IMR-90 (cell line): ENCODE measurements around the gene GIPR. TPM values are rescaled to one million over a fixed set of nuclear protein-coding genes. Genes with fewer than 3 reads are reported as not detected.

Source experiments
- ATAC-seq: fragments of 200-7000 bp; cut with Tn5 transposase; 2 replicates; pipeline ENCODE4 v1.9.1; 2020; ENCODE audit warnings: low read depth, mild to moderate bottlenecking, moderate library complexity
- BruUV-seq: library from RNA; stranded (reverse); fragments of 400-500 nt; replicated peaks from 2 replicates; lab custom pipeline; 2021; lab: Mats Ljungman, UMichigan
- CTCF ChIA-PET: fragments of 300-600 bp; formaldehyde crosslinking; extraction: SDS; loops from one replicate; lab custom pipeline; 2021; ENCODE audit warnings: antibody characterized with exemption; lab: Yijun Ruan, JAX
- POLR2A ChIA-PET: fragments of 300-600 bp; sonication (Branson Sonifier 250); formaldehyde crosslinking; loops from one replicate; lab custom pipeline; 2022; ENCODE audit warnings: antibody characterized with exemption; ENCODE audit not compliant: unreplicated experiment; lab: Charles Lee
- DNase-seq: peaks from one replicate; pipeline ENCODE4 v3.0.0; 2013
- H2AFZ ChIP-seq: replicated peaks from 2 replicates; pipeline ENCODE3; 2013; ENCODE audit warnings: low read length, mild to moderate bottlenecking; ENCODE audit not compliant: poor library complexity
- H2AK5ac ChIP-seq: 2 replicates; pipeline ENCODE4 v1.6.1; 2013; ENCODE audit warnings: low read depth, low read length, inconsistent platforms
- H2AK9ac ChIP-seq: replicated peaks from 2 replicates; pipeline ENCODE3; 2013; ENCODE audit warnings: mild to moderate bottlenecking, low read depth, low read length, moderate library complexity; ENCODE audit not compliant: poor library complexity
- H2BK120ac ChIP-seq: 2 replicates; pipeline ENCODE4 v1.6.1; 2013; ENCODE audit warnings: low read depth, low read length, inconsistent platforms
- H2BK15ac ChIP-seq: 3 replicates; pipeline ENCODE4 v1.6.1; 2013; ENCODE audit warnings: low read depth, low read length, inconsistent platforms
- H2BK20ac ChIP-seq: 2 replicates; pipeline ENCODE4 v1.6.1; 2013; ENCODE audit warnings: low read depth, mild to moderate bottlenecking, inconsistent platforms, low read length, moderate library complexity
- H2BK5ac ChIP-seq: 2 replicates; pipeline ENCODE4 v1.6.1; 2013; ENCODE audit warnings: mild to moderate bottlenecking, low read depth, low read length, inconsistent platforms; ENCODE audit not compliant: poor library complexity, severe bottlenecking
- H3K14ac ChIP-seq: replicated peaks from 2 replicates; pipeline ENCODE4 v1.6.1; 2013; ENCODE audit warnings: low read depth, low read length, inconsistent platforms
- H3K18ac ChIP-seq: 2 replicates; pipeline ENCODE4 v1.6.1; 2013; ENCODE audit warnings: low read depth, low read length, control low read depth
- H3K23ac ChIP-seq: 2 replicates; pipeline ENCODE4 v1.6.1; 2013; ENCODE audit warnings: low read depth, low read length, inconsistent platforms
- H3K27ac ChIP-seq: 2 replicates; pipeline ENCODE4 v1.5.1; 2013; ENCODE audit warnings: mild to moderate bottlenecking, control low read depth, low read length; ENCODE audit not compliant: insufficient read depth
- H3K27me3 ChIP-seq: 2 replicates; pipeline ENCODE4 v1.6.1; 2013; ENCODE audit warnings: low read length; ENCODE audit not compliant: control insufficient read depth, insufficient read depth
- H3K36me3 ChIP-seq: 2 replicates; pipeline ENCODE4 v1.6.1; 2013; ENCODE audit warnings: low read length, mixed read lengths; ENCODE audit not compliant: control insufficient read depth, insufficient read depth
- H3K4ac ChIP-seq: 2 replicates; pipeline ENCODE4 v1.6.1; 2013; ENCODE audit warnings: low read depth, low read length, inconsistent platforms
- H3K4me1 ChIP-seq: 2 replicates; pipeline ENCODE4 v1.6.1; 2013; ENCODE audit warnings: low read length, mixed read lengths; ENCODE audit not compliant: control insufficient read depth, insufficient read depth
- H3K4me2 ChIP-seq: 2 replicates; pipeline ENCODE4 v1.6.1; 2013; ENCODE audit warnings: low read depth, mild to moderate bottlenecking, control low read depth, low read length, moderate library complexity
- H3K4me3 ChIP-seq: 2 replicates; pipeline ENCODE4 v1.5.1; 2013; ENCODE audit warnings: low read depth, mild to moderate bottlenecking, control low read depth, low read length, moderate library complexity; ENCODE audit not compliant: insufficient read depth
- H3K56ac ChIP-seq: 2 replicates; pipeline ENCODE4 v1.6.1; 2013; ENCODE audit warnings: low read length, inconsistent platforms; ENCODE audit not compliant: insufficient read depth; ENCODE audit errors: extremely low read depth
- H3K79me1 ChIP-seq, 2 experiments: 2 replicates each; pipeline ENCODE4 v1.6.1; 2013; ENCODE audit warnings: low read length in 2 of 2, inconsistent platforms in 1 of 2, low read depth in 1 of 2
- H3K9ac ChIP-seq: 2 replicates; pipeline ENCODE4 v1.6.1; 2013; ENCODE audit warnings: low read depth, low read length, control low read depth
- H3K9me1 ChIP-seq: 2 replicates; pipeline ENCODE4 v1.6.1; 2013; ENCODE audit warnings: low read length, inconsistent platforms; ENCODE audit not compliant: insufficient read depth
- H3K9me3 ChIP-seq: 2 replicates; pipeline ENCODE4 v1.6.1; 2013; ENCODE audit warnings: low read length; ENCODE audit not compliant: control insufficient read depth, insufficient read depth
- H4K20me1 ChIP-seq: 2 replicates; pipeline ENCODE4 v1.6.1; 2013; ENCODE audit warnings: low read length, inconsistent platforms; ENCODE audit not compliant: insufficient read depth
- H4K5ac ChIP-seq: 2 replicates; pipeline ENCODE4 v1.6.1; 2013; ENCODE audit warnings: mild to moderate bottlenecking, low read depth, low read length, control low read depth
- H4K8ac ChIP-seq, 2 experiments: 2 replicates each; pipeline ENCODE4 v1.6.1; 2013; ENCODE audit warnings: low read depth in 2 of 2, low read length in 2 of 2, control low read depth in 1 of 2, inconsistent platforms in 1 of 2
- H4K91ac ChIP-seq: 2 replicates; pipeline ENCODE4 v1.6.1; 2013; ENCODE audit warnings: low read depth, low read length, inconsistent platforms; ENCODE audit not compliant: insufficient read depth
- BHLHE40 ChIP-seq: fragments of 150-350 bp; IDR thresholded peaks from 2 replicates; pipeline ENCODE4 v1.6.1; 2016; ENCODE audit warnings: mild to moderate bottlenecking, low read depth, low read length
- CEBPB ChIP-seq: IDR thresholded peaks from 2 replicates; pipeline ENCODE4 v1.6.1; 2012; ENCODE audit warnings: low read depth, low read length, improper control_type of control experiment
- CHD1 ChIP-seq: IDR thresholded peaks from 2 replicates; pipeline ENCODE4 v1.6.1; 2012; ENCODE audit warnings: low read depth, low read length, improper control_type of control experiment
- MAFK ChIP-seq: IDR thresholded peaks from 2 replicates; pipeline ENCODE4 v1.6.1; 2012; ENCODE audit warnings: low read depth, low read length, improper control_type of control experiment
- MAZ ChIP-seq: IDR thresholded peaks from 2 replicates; pipeline ENCODE4 v1.6.1; 2012; ENCODE audit warnings: low read depth, mild to moderate bottlenecking, low read length, improper control_type of control experiment, moderate library complexity, borderline replicate concordance
- MXI1 ChIP-seq: IDR thresholded peaks from 2 replicates; pipeline ENCODE4 v1.6.1; 2012; ENCODE audit warnings: low read depth, mild to moderate bottlenecking, low read length, moderate library complexity, borderline replicate concordance
- NFE2L2 ChIP-seq: fragments of 150-350 bp; IDR thresholded peaks from 2 replicates; pipeline ENCODE4 v1.6.1; 2016; ENCODE audit warnings: low read depth, mild to moderate bottlenecking, low read length
- POLR2A ChIP-seq: IDR thresholded peaks from 2 replicates; pipeline ENCODE4 v1.6.1; 2012; ENCODE audit warnings: mild to moderate bottlenecking, low read depth, low read length
- RAD21 ChIP-seq: IDR thresholded peaks from 2 replicates; pipeline ENCODE4 v1.6.1; 2012; ENCODE audit warnings: low read length, improper control_type of control experiment
- RCOR1 ChIP-seq: IDR thresholded peaks from 2 replicates; pipeline ENCODE4 v1.6.1; 2012; ENCODE audit warnings: mild to moderate bottlenecking, low read length, improper control_type of control experiment; ENCODE audit not compliant: insufficient replicate concordance
- RFX5 ChIP-seq: IDR thresholded peaks from 2 replicates; pipeline ENCODE4 v1.8.0; 2012; ENCODE audit warnings: low read depth, mild to moderate bottlenecking, low read length, moderate library complexity
- SMC3 ChIP-seq: fragments of 150-350 bp; IDR thresholded peaks from 2 replicates; pipeline ENCODE4 v1.6.1; 2016; ENCODE audit warnings: low read depth, mild to moderate bottlenecking, antibody characterized with exemption, low read length, moderate library complexity
- WGBS, 2 experiments: methylation state at CpG; one replicate each; pipeline versions ENCODE4 v1.1.5 to v1.1.7; 2013; ENCODE audit warnings: missing lambda C conversion rate in 2 of 2; ENCODE audit not compliant: insufficient read length in 1 of 2; ENCODE audit errors: extremely low coverage in 2 of 2; 5-methylcytosine and 5-hydroxymethylcytosine counted together
- dilution Hi-C: fragments of 300-500 bp; cut with HindIII; formaldehyde crosslinking; loops from one replicate; pipeline ENCODE4 v1.14.3; 2018; ENCODE audit warnings: low sequenced_read_pairs; ENCODE audit not compliant: unreplicated experiment
- in situ Hi-C: fragments of 300-500 bp; cut with MboI; formaldehyde crosslinking; loops from 3 replicates; pipeline ENCODE4 v1.14.3; 2019; ENCODE audit warnings: low sequenced_read_pairs, inconsistent platforms, mixed read lengths
- intact Hi-C: fragments of 100-400 bp; cut with micrococcal nuclease; formaldehyde crosslinking; loops from 2 replicates; pipeline ENCODE4 v1.10.0; 2022
- polyA plus RNA-seq, 3 experiments: library from polyadenylated mRNA; depleted of rRNA; stranded (reverse); fragments of >200 nt; gene quantifications; 2 replicates each; pipeline ENCODE4 v1.2.3, GENCODE V29; 2012; ENCODE audit warnings: low replicate concordance in 1 of 3
- total RNA-seq: library from RNA; depleted of rRNA; stranded (reverse); fragments of >200 nt; gene quantifications from 2 replicates; pipeline ENCODE4 v1.2.3, GENCODE V29; 2012
- TF ChIP-seq, protein P1 (sequence below): conservative IDR thresholded peaks from 2 replicates; pipeline ENCODE4 v1.5.1; 2012; ENCODE audit warnings: mild to moderate bottlenecking, low read depth, low read length, improper control_type of control experiment
- TF ChIP-seq, protein P2 (sequence below): fragments of 150-350 bp; IDR thresholded peaks from 2 replicates; pipeline ENCODE4 v1.6.1; 2016; ENCODE audit warnings: low read depth, mild to moderate bottlenecking, low read length, moderate library complexity, borderline replicate concordance

The GIPR gene
- total and polyA plus RNA-seq, 2 of the 4 experiments (the other 2 are of a cell fraction): 0.18 to 1.2 TPM

DNA sequence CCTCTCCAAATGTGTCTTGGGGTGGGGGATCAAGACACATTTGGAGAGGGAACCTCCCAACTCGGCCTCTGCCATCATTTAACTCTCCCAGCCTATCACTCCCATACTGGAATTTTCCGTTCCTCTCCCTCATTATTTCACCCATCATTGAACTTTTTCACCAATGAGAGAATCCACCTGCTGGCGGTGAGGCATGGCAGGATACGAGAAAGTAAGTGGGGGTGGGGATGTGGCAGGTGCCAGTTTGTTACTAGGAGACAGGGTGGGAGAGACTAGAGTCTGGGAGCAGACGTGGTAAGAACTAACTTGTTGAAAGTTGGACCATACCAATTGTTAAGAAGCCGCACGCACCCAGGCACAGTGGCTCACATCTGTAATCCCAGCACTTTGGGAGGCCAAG, 6.9 kb downstream of the GIPR start:
- DNase-seq (no peak), ATAC-seq (no peak)
- no peak overlapping the region for H3K23ac ChIP-seq
- H3K4me2 ChIP-seq: no peak overlapping the region
- no peak overlapping the region for H4K91ac ChIP-seq
- whole genome bisulfite sequencing, 2 experiments: 14% methylated on average over 1 of the region's 7 CpGs; no CpG with 5 or more reads in 1 of the 2 experiments
- H2AK9ac ChIP-seq: no peak overlapping the region
- H4K20me1 ChIP-seq: no peaks in the 10 kb centered on the region
- no peak overlapping the region for H2BK15ac ChIP-seq
- ChIA-PET CTCF (no interaction called here), POLR2A (no interaction called here)
- H3K56ac ChIP-seq: no peak overlapping the region
- H3K4me3 ChIP-seq: no peak overlapping the region
- no peak overlapping the region for H3K14ac ChIP-seq
- peaks cover 6% of the 10 kb centered on the region; the same call in 1 of the 2 replicates for H3K4me1 ChIP-seq
- no peaks in the 10 kb centered on the region for H3K79me1 ChIP-seq
- in situ Hi-C loops (no loop called here), dilution Hi-C loops (no loop called here), intact Hi-C loops (no loop called here)
- no peak overlapping the region for H3K4ac ChIP-seq
- H3K9me3 ChIP-seq: no peaks in the 10 kb centered on the region
- no peak overlapping the region for H4K5ac ChIP-seq
- no peaks in the 10 kb centered on the region for H3K9me1 ChIP-seq
- no peak overlapping the region for H3K9ac ChIP-seq
- no peak overlapping the region for H3K27ac ChIP-seq
- no peak overlapping the region for H2AFZ ChIP-seq
- no peak overlapping the region for H2AK5ac ChIP-seq
- no peak overlapping the region for H4K8ac ChIP-seq
- no peak overlapping the region for H2BK5ac ChIP-seq
- no TSS peak for BruUV-seq
- H3K18ac ChIP-seq: no peak overlapping the region
- H2BK120ac ChIP-seq: no peak overlapping the region
- H3K36me3 ChIP-seq: no peaks in the 10 kb centered on the region
- TF ChIP-seq MAFK (no peak), RFX5 (no peak), RCOR1 (no peak), CHD1 (no peak), MXI1 (no peak), MAZ (no peak), BHLHE40 (no peak), CEBPB (no peak), NFE2L2 (no peak), RAD21 (no peak), SMC3 (no peak), POLR2A (no peak)
- TF ChIP-seq, protein P1, sequence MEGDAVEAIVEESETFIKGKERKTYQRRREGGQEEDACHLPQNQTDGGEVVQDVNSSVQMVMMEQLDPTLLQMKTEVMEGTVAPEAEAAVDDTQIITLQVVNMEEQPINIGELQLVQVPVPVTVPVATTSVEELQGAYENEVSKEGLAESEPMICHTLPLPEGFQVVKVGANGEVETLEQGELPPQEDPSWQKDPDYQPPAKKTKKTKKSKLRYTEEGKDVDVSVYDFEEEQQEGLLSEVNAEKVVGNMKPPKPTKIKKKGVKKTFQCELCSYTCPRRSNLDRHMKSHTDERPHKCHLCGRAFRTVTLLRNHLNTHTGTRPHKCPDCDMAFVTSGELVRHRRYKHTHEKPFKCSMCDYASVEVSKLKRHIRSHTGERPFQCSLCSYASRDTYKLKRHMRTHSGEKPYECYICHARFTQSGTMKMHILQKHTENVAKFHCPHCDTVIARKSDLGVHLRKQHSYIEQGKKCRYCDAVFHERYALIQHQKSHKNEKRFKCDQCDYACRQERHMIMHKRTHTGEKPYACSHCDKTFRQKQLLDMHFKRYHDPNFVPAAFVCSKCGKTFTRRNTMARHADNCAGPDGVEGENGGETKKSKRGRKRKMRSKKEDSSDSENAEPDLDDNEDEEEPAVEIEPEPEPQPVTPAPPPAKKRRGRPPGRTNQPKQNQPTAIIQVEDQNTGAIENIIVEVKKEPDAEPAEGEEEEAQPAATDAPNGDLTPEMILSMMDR: no peak
- TF ChIP-seq, protein P2, sequence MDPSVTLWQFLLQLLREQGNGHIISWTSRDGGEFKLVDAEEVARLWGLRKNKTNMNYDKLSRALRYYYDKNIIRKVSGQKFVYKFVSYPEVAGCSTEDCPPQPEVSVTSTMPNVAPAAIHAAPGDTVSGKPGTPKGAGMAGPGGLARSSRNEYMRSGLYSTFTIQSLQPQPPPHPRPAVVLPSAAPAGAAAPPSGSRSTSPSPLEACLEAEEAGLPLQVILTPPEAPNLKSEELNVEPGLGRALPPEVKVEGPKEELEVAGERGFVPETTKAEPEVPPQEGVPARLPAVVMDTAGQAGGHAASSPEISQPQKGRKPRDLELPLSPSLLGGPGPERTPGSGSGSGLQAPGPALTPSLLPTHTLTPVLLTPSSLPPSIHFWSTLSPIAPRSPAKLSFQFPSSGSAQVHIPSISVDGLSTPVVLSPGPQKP: no peak
- H3K27me3 ChIP-seq: peaks cover 18% of the 10 kb centered on the region
- H2BK20ac ChIP-seq: no peak overlapping the region
